Retina (tissue), 1 donor: Measurements from ENCODE around the gene KCTD16.

Experiments used
- DNase-seq: peaks from one replicate; pipeline ENCODE4 v3.0.0-alpha.2; 2016

The KCTD16 gene

GRCh38 chr5:144297081-144297480 lies 126.4 kb downstream of the KCTD16 start:
- DNase-seq = no peak

- no peak for DNase-seq
Measured at GRCh38 chr5:144298658-144299057, 128.0 kb downstream of the KCTD16 start.

GRCh38 chr5:144304688-144305087 lies 134.0 kb downstream of the KCTD16 start:
- no peak for DNase-seq

- DNase-seq = no peak
Measured at GRCh38 chr5:144307736-144308135, 137.1 kb downstream of the KCTD16 start.

GRCh38 chr5:144308174-144308573 lies 137.5 kb downstream of the KCTD16 start:
- DNase-seq = no peak

GRCh38 chr5:144308906-144309670 lies 138.4 kb downstream of the KCTD16 start:
- no peak for DNase-seq

GRCh38 chr5:144310621-144311020 lies 139.9 kb downstream of the KCTD16 start:
- no peak for DNase-seq

GRCh38 chr5:144313147-144313726 lies 142.6 kb downstream of the KCTD16 start:
- DNase-seq = no peak

- no peak for DNase-seq
Measured at GRCh38 chr5:144315026-144315425, 144.4 kb downstream of the KCTD16 start.

GRCh38 chr5:144315994-144316634 lies 145.4 kb downstream of the KCTD16 start:
- DNase-seq = no peak

- DNase-seq = no peak
Measured at GRCh38 chr5:144318011-144318410, 147.3 kb downstream of the KCTD16 start.

GRCh38 chr5:144318460-144318859 lies 147.8 kb downstream of the KCTD16 start:
- DNase-seq = no peak

GRCh38 chr5:144323181-144323580 lies 152.5 kb downstream of the KCTD16 start:
- DNase-seq = no peak

- DNase-seq = no peak
Measured at GRCh38 chr5:144325532-144325931, 154.9 kb downstream of the KCTD16 start.

GRCh38 chr5:144328494-144328893 lies 157.8 kb downstream of the KCTD16 start:
- no peak for DNase-seq

GRCh38 chr5:144328980-144329379 lies 158.3 kb downstream of the KCTD16 start:
- DNase-seq = no peak

GRCh38 chr5:144329681-144330080 lies 159.0 kb downstream of the KCTD16 start:
- no peak for DNase-seq

GRCh38 chr5:144331361-144331760 lies 160.7 kb downstream of the KCTD16 start:
- no peak for DNase-seq

- no peak for DNase-seq
Measured at GRCh38 chr5:144332265-144332664, 161.6 kb downstream of the KCTD16 start.

- DNase-seq = no peak
Measured at GRCh38 chr5:144333336-144333920, 162.8 kb downstream of the KCTD16 start.

- no peak for DNase-seq
Measured at GRCh38 chr5:144335561-144335960, 164.9 kb downstream of the KCTD16 start.

- DNase-seq = no peak
Measured at GRCh38 chr5:144336191-144336961, 165.7 kb downstream of the KCTD16 start.

- no peak for DNase-seq
Measured at GRCh38 chr5:144352330-144352729, 181.7 kb downstream of the KCTD16 start.
